Stimulated activated CD8-positive, alpha-beta memory T cell treated with anti-CD3 and anti-CD28 coated beads, Interleukin-2, amount 100 ng/mL, for 48 hours (primary cell): Measurements from ENCODE around the gene ST3GAL3.

Source experiments
- DNase-seq, 2 donors: peaks; one replicate each; pipeline ENCODE4 v3.0.0-alpha.2; 2020; ENCODE audit warnings: low read depth in 2 of 2

The ST3GAL3 gene

GRCh38 chr1:43980255-43981134 is 273.2 kb downstream of the ST3GAL3 start:
- no peak for DNase-seq
